MCF 10A (cell line): ENCODE data around the gene OR52R1. TPM values are rescaled to one million over a fixed set of nuclear protein-coding genes. Genes with fewer than 3 reads are reported as not detected.

Source experiments
- BruUV-seq: library from RNA; stranded (reverse); fragments of 400-500 nt; replicated peaks from 2 replicates; lab custom pipeline; 2021; lab: Mats Ljungman, UMichigan
- CTCF ChIA-PET: fragments of 300-600 bp; sonication (Branson Sonifier 250); formaldehyde crosslinking; extraction: SDS; loops from one replicate; lab custom pipeline; 2021; ENCODE audit warnings: antibody characterized with exemption, inconsistent platforms; lab: Yijun Ruan, JAX
- POLR2A ChIA-PET: fragments of 300-600, 350-650 bp; sonication (Branson Sonifier 250); formaldehyde crosslinking; extraction: SDS; loops from one replicate; lab custom pipeline; 2020; ENCODE audit warnings: antibody characterized with exemption, inconsistent platforms; lab: Yijun Ruan, JAX
- DNase-seq: peaks from one replicate; pipeline ENCODE4 v3.0.0-alpha.2; 2018; ENCODE audit not compliant: unreplicated experiment
- H3K27ac Mint-ChIP-seq: one replicate; pipeline ENCODE4 v1.8.0; 2022; ENCODE audit warnings: mild to moderate bottlenecking, low read depth, mixed read lengths; ENCODE audit not compliant: unreplicated experiment
- H3K27me3 Mint-ChIP-seq: one replicate; pipeline ENCODE4 v1.8.0; 2022; ENCODE audit warnings: mixed read lengths; ENCODE audit not compliant: insufficient read depth, unreplicated experiment
- H3K36me3 Mint-ChIP-seq: one replicate; pipeline ENCODE4 v1.8.0; 2022; ENCODE audit warnings: mild to moderate bottlenecking, moderate library complexity, mixed read lengths; ENCODE audit not compliant: insufficient read depth, unreplicated experiment
- H3K4me1 Mint-ChIP-seq: one replicate; pipeline ENCODE4 v1.8.0; 2022; ENCODE audit warnings: mixed read lengths; ENCODE audit not compliant: insufficient read depth, unreplicated experiment
- H3K4me3 Mint-ChIP-seq: one replicate; pipeline ENCODE4 v1.8.0; 2022; ENCODE audit warnings: mild to moderate bottlenecking, moderate library complexity, mixed read lengths; ENCODE audit not compliant: unreplicated experiment
- H3K9me3 Mint-ChIP-seq: one replicate; pipeline ENCODE4 v1.8.0; 2022; ENCODE audit warnings: mixed read lengths; ENCODE audit not compliant: unreplicated experiment
- CTCF ChIP-seq: fragments of 200-600 bp; IDR thresholded peaks from one replicate; pipeline ENCODE4 v1.8.0; 2022; ENCODE audit warnings: antibody characterized with exemption, mild to moderate bottlenecking; ENCODE audit not compliant: unreplicated experiment
- intact Hi-C: fragments of 100-400 bp; cut with micrococcal nuclease; formaldehyde crosslinking; loops from 2 replicates; pipeline ENCODE4 v1.14.1; 2022
- total RNA-seq: library from RNA; stranded (reverse); gene quantifications from 2 replicates; pipeline ENCODE4 v1.2.3, GENCODE V29; 2022

OR52R1 gene
- total RNA-seq, 1 experiment from 2014 or later: not detected

GRCh38 chr11:4798427-4799183, 5.6 kb downstream of the OR52R1 start:
- BruUV-seq: no TSS peak
- H3K36me3 Mint-ChIP-seq: no peaks in the 10 kb centered on the region

GRCh38 chr11:4797206-4797605, 7.0 kb downstream of the OR52R1 start:
- no peak for TF ChIP-seq CTCF
- H3K9me3 Mint-ChIP-seq: peaks cover 16% of the 10 kb centered on the region
- no peaks in the 10 kb centered on the region for H3K4me1 Mint-ChIP-seq
- no peak overlapping the region for H3K27ac Mint-ChIP-seq
- DNase-seq: no peak
- intact Hi-C loops: no loop called here
- CTCF ChIA-PET: interaction anchor here (1.2 kb wide), 1 partner anchor 611 kb away, joined by 3 read pairs; no protein-coding TSS in a partner anchor
- BruUV-seq: no TSS peak
- H3K4me3 Mint-ChIP-seq: no peak overlapping the region
- POLR2A ChIA-PET: no interaction called here
- H3K27me3 Mint-ChIP-seq: peaks cover 24% of the 10 kb centered on the region
- H3K36me3 Mint-ChIP-seq: no peaks in the 10 kb centered on the region

More at GRCh38 chr11:4798427-4799183, 5.6 kb downstream of the OR52R1 start:
- Mint-ChIP-seq H3K9me3 (peaks cover 13% of the 10 kb centered on the region), H3K4me1 (no peaks in the 10 kb centered on the region), H3K4me3 (no peak overlapping the region), H3K27me3 (peaks cover 10% of the 10 kb centered on the region), H3K27ac (no peak overlapping the region)
- intact Hi-C loops: no loop called here
- CTCF ChIA-PET: interaction anchor here (0.5 to 1.8 kb wide), 2 partner anchors 10 to 119 kb away, joined by 3 read pairs; no protein-coding TSS in a partner anchor
- no peak for DNase-seq
- POLR2A ChIA-PET: no interaction called here
- no peak for TF ChIP-seq CTCF

DNA sequence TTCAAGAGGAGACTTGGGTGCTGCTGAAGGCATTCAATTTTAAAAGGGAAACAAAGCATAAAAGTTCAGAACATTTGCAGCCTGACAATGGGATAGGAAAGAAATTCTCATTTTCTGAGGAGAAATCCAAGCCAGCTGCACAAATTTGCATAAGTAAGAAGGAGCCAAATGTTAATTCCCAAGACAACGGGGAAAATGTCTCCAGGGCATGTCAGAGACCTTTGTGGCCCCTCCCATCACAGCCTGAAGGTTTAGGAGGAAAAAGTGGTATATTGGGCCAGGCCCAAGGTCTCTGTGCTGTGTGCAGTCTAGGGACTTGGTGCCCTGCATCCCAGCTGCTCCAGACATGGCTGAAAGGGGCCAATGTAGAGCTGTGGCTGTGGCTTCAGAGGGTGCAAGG, 21.7 kb downstream of the OR52R1 start:
- Mint-ChIP-seq H3K9me3 (peaks cover 7% of the 10 kb centered on the region), H3K36me3 (no peaks in the 10 kb centered on the region), H3K4me3 (no peak overlapping the region), H3K4me1 (no peaks in the 10 kb centered on the region), H3K27me3 (peaks cover 8% of the 10 kb centered on the region), H3K27ac (no peak overlapping the region)
- TF ChIP-seq CTCF: no peak
- no TSS peak for BruUV-seq
- POLR2A ChIA-PET: no interaction called here
- CTCF ChIA-PET: no interaction called here
- intact Hi-C loops: no loop called here
- no peak for DNase-seq

DNA sequence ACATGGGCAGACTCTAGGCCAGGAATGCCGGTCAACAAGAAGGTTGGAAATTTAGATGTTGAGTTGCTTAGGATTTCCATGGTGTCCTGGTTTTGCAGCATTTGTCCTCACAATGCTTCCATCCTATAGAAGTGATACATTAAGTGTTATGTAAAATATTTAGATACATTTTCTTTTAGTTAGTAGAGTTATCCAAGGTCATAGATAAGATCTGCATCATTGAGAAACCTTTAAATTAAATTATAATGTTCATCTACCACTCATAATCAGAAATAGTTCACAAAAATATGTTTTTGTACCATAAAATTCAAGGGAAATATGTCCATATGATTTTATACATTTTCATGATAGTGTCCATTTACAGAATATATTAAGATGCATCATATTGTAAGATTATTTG, 34.3 kb downstream of the OR52R1 start, which contains the start of gene OR51F1:
Gene OR51F1, minus strand, starts transcription at position 101 of the 400 bp plus-strand sequence. Its CDS starts 0 bp downstream, at position 101.
- CTCF ChIA-PET: no interaction called here
- no peaks in the 10 kb centered on the region for H3K9me3 Mint-ChIP-seq

More for the DNA sequence above, 34.3 kb downstream of the OR52R1 start, which contains the start of gene OR51F1:
- Mint-ChIP-seq H3K27ac (no peak within 1 kb of the TSS), H3K36me3 (no peaks in the 10 kb centered on the region), H3K4me3 (no peak within 1 kb of the TSS), H3K4me1 (no peaks in the 10 kb centered on the region), H3K27me3 (peaks cover 32% of the 10 kb centered on the region)
- no TSS peak for BruUV-seq
- POLR2A ChIA-PET: no interaction called here
- no peak for DNase-seq
- intact Hi-C loops: no loop called here
- TF ChIP-seq CTCF: no peak
